ENCODE results near the gene LRRC8D. TPM values are rescaled to one million over a fixed set of nuclear protein-coding genes. Genes with fewer than 3 reads are reported as not detected.

Gene LRRC8D
- total RNA-seq, 1 experiment from 2014 or later, result 39.4 TPM

- BruUV-seq (replicated peaks), result no TSS peak
- POLR2A ChIA-PET, result no interaction called here
- Mint-ChIP-seq H3K27ac (ENCODE audit: unreplicated experiment) (no peak overlapping the region), H3K4me3 (ENCODE audit: unreplicated experiment) (no peak overlapping the region), H3K36me3 (ENCODE audit: insufficient read depth, unreplicated experiment) (no peaks in the 10 kb centered on the region), H3K27me3 (ENCODE audit: insufficient read depth, unreplicated experiment) (no peaks in the 10 kb centered on the region), H3K9me3 (ENCODE audit: unreplicated experiment) (no peaks in the 10 kb centered on the region), H3K4me1 (ENCODE audit: low read depth, unreplicated experiment) (peaks cover 35% of the 10 kb centered on the region)
- no peak for TF ChIP-seq CTCF (IDR thresholded peaks at IDR 0.05; ENCODE audit: insufficient read depth in 1 of 2, low read depth in 1 of 2, low read length in 1 of 2, severe bottlenecking in 1 of 2, unreplicated experiment in 1 of 2)
- Histone ChIP-seq H3K9me3 (no peaks in the 10 kb centered on the region), H3K4me3 (ENCODE audit: low read depth, low read length) (no peak overlapping the region), H3K4me1 (peaks cover 45% of the 10 kb centered on the region), H3K27me3 (replicated peaks; ENCODE audit: control insufficient read depth, insufficient read depth, low read length) (no peaks in the 10 kb centered on the region), H3K36me3 (ENCODE audit: control insufficient read depth, insufficient read depth, low read length) (no peaks in the 10 kb centered on the region)
- CTCF ChIA-PET, result no interaction called here
- DNase-seq, result no peak
- intact Hi-C loops (cut with micrococcal nuclease; ENCODE audit: unreplicated experiment), result loop anchor here (5.0 kb wide), 1 partner anchor 55 kb away; no protein-coding TSS in a partner anchor
Measured at GRCh38 chr1:89897347-89898133, 76.7 kb downstream of the LRRC8D start.

- Histone ChIP-seq H3K9me3 (no peaks in the 10 kb centered on the region), H3K36me3 (ENCODE audit: control insufficient read depth, insufficient read depth, low read length) (no peaks in the 10 kb centered on the region), H3K4me1 (peaks cover 51% of the 10 kb centered on the region), H3K27me3 (replicated peaks; ENCODE audit: control insufficient read depth, insufficient read depth, low read length) (no peaks in the 10 kb centered on the region), H3K4me3 (ENCODE audit: low read depth, low read length) (no peak overlapping the region)
- Mint-ChIP-seq H3K36me3 (ENCODE audit: insufficient read depth, unreplicated experiment) (no peaks in the 10 kb centered on the region), H3K4me3 (ENCODE audit: unreplicated experiment) (no peak overlapping the region), H3K27me3 (ENCODE audit: insufficient read depth, unreplicated experiment) (no peaks in the 10 kb centered on the region), H3K27ac (ENCODE audit: unreplicated experiment) (no peak overlapping the region), H3K4me1 (ENCODE audit: low read depth, unreplicated experiment) (peaks cover 30% of the 10 kb centered on the region), H3K9me3 (ENCODE audit: unreplicated experiment) (no peaks in the 10 kb centered on the region)
- CTCF ChIA-PET, result interaction anchor here (0.5 kb wide), 1 partner anchor 13 kb away, joined by 3 read pairs; no protein-coding TSS in a partner anchor
- BruUV-seq (replicated peaks), result no TSS peak
- intact Hi-C loops (cut with micrococcal nuclease; ENCODE audit: unreplicated experiment), result loop anchor here (5.0 kb wide), 1 partner anchor 56 kb away; no protein-coding TSS in a partner anchor
- no peak for TF ChIP-seq CTCF (IDR thresholded peaks at IDR 0.05; ENCODE audit: insufficient read depth in 1 of 2, low read depth in 1 of 2, low read length in 1 of 2, severe bottlenecking in 1 of 2, unreplicated experiment in 1 of 2)
- POLR2A ChIA-PET, result no interaction called here
- no peak for DNase-seq
Measured at GRCh38 chr1:89898150-89898549, 77.3 kb downstream of the LRRC8D start.

GRCh38 chr1:89898695-89899470, 78.1 kb downstream of the LRRC8D start:
- intact Hi-C loops (cut with micrococcal nuclease; ENCODE audit: unreplicated experiment), result loop anchor here (5.0 kb wide), 1 partner anchor 57 kb away; no protein-coding TSS in a partner anchor
- no peak for DNase-seq
- Mint-ChIP-seq H3K4me3 (ENCODE audit: unreplicated experiment) (no peak overlapping the region), H3K36me3 (ENCODE audit: insufficient read depth, unreplicated experiment) (no peaks in the 10 kb centered on the region), H3K27ac (ENCODE audit: unreplicated experiment) (no peak overlapping the region), H3K9me3 (ENCODE audit: unreplicated experiment) (no peaks in the 10 kb centered on the region), H3K4me1 (ENCODE audit: low read depth, unreplicated experiment) (peaks cover 29% of the 10 kb centered on the region), H3K27me3 (ENCODE audit: insufficient read depth, unreplicated experiment) (no peaks in the 10 kb centered on the region)
- H3K27me3 ChIP-seq (replicated peaks; ENCODE audit: control insufficient read depth, insufficient read depth, low read length), result no peaks in the 10 kb centered on the region
- H3K36me3 ChIP-seq (ENCODE audit: control insufficient read depth, insufficient read depth, low read length), result no peaks in the 10 kb centered on the region
- BruUV-seq (replicated peaks), result no TSS peak
- no peak for TF ChIP-seq CTCF (IDR thresholded peaks at IDR 0.05; ENCODE audit: insufficient read depth in 1 of 2, low read depth in 1 of 2, low read length in 1 of 2, severe bottlenecking in 1 of 2, unreplicated experiment in 1 of 2)
- CTCF ChIA-PET, result interaction anchor here (0.5 kb wide), 1 partner anchor 12 kb away, joined by 3 read pairs; no protein-coding TSS in a partner anchor
- peaks cover 58% of the 10 kb centered on the region for H3K4me1 ChIP-seq
- no peaks in the 10 kb centered on the region for H3K9me3 ChIP-seq
- POLR2A ChIA-PET, result interaction anchor here (0.6 kb wide), 1 partner anchor 87 kb away, joined by 12 read pairs; no protein-coding TSS in a partner anchor
- H3K4me3 ChIP-seq (ENCODE audit: low read depth, low read length), result no peak overlapping the region
